DMS53 treated with DMSO at 0.1 percent for 48 hours (cell line): Measurements from ENCODE around the gene SGSH.
"Not testable (repeated sequence)": the region's sequence is repeated elsewhere in the genome, so short reads cannot be mapped to it uniquely, and the experiment has no call there.

Experiments used
- DNase-seq: peaks from one replicate; lab custom pipeline; 2025; ENCODE audit not compliant: unreplicated experiment; lab: John Stamatoyannopoulos, UW

Gene SGSH

GRCh38 chr17:80220054-80220735, at the start of gene SGSH, which contains the start of gene SLC26A11:
Gene SGSH (minus strand): TSS chr17:80220333. CDS start chr17:80220313, 20 bp downstream.
Gene SLC26A11 (plus strand): TSS chr17:80220427. CDS start chr17:80221561, 1,134 bp downstream.
- peak; percentile 44 for DNase-seq

DNA sequence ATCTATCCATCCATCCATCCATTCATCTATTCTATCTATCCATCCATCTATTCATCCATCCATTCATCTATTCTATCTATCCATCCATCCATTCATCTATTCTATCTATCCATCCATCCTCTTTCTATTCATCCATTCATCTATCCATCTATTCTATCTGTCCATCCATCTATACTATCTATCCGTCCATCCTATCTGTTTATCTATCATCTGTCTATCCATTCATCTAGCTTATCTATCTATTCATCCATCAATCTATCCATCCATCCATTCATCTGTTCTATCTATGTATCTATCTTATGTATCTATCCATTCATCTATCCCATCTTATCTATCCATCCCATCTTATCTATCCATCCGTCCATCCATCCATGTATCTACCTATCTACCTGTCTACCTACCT, 49.3 kb upstream of the SGSH start:
- DNase-seq = no peak

DNA sequence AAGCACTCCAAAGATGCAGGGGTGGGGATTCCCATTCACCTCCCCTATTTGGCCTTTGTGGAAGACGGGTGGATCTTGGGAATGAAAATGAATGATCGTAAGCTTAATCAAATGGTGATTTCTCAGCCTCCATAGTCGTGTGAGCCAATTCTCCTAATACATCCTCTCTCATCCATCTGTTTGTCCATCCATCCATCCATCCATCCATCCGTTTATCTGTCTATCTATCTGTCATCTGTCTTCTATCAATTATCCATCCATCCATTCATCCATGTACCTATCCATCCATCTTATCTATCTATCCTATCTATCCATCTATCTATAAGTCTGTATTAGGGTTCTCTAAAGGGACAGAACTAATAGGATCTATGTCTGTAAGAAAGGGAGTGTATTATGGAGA, 48.3 kb upstream of the SGSH start:
- no peak for DNase-seq

DNA sequence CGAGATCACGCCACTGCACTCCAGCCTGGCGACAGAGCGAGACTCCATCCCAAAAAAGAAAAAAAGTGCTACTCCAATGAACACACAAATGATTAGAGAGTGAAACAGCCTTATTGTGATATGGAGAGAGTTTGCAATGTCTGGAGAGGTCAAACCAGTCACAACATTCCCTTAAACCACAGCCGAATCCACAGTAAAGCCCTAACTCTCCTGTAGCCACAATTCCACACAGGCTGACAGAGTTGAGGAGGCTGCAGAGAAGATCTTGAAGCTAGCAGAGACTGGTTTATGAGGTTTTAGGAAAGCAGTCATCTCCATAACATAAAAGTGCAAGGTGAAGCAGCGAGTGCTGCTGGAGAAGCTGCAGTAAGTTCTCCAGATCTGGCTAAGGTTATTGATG, 47.3 kb upstream of the SGSH start:
- DNase-seq = no peak

GRCh38 chr17:80265205-80266068, 45.3 kb upstream of the SGSH start:
- no peak for DNase-seq

DNA sequence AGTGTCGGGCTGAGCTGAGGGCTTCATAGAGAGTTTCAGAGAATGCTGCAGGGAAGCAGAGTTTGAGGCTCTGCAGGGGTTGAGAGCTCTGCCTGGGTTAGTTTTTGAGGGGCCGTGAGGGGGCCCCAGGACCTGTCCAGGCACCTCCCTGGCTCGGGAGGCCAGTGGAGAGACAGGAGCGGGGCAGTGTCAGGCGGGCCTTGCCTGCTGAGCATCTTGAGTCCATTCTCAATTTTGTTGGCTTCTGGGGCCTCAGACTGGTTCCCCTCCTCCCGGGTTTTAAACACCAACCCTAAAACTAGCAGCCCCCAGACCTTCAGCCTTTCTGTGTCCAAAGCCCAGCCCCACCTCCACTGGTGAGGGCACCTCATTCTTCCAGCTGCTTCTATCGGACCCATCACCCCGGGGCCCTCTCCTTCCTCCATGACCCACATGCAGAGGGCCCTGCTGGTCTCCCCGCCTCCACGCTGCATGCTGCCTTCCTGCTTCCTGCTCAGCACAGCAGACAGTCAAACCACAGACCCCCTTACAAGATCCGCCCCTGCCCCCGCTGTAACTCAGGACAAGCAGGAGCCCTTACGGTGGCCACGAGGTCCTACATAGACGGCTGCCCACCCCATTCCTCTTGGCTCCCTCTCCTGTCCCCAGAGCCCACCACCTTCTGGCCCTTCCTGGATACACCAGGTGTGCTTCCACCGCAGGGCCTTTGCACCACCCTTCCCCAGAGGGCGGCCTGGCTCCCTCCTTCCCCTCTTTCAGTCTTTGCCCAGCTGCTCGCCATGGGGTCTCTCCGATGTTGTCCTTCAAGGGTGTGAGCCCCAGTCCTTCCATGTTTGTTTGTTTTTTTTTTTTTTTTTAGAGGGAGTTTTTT, 44.3 kb upstream of the SGSH start:
- DNase-seq = no peak

- DNase-seq = peak; percentile 86
Measured at GRCh38 chr17:80263253-80264204, 43.4 kb upstream of the SGSH start.

- no peak for DNase-seq
Measured at GRCh38 chr17:80262775-80263244, 42.7 kb upstream of the SGSH start.

- DNase-seq = no peak
Measured at GRCh38 chr17:80262291-80262690, 42.2 kb upstream of the SGSH start.

GRCh38 chr17:80261895-80262279, 41.8 kb upstream of the SGSH start:
- DNase-seq = no peak

- peak; percentile 67 for DNase-seq
Measured at GRCh38 chr17:80261159-80261894, 41.2 kb upstream of the SGSH start.

GRCh38 chr17:80260791-80261158, 40.6 kb upstream of the SGSH start, which contains the start of gene RNF213:
Gene RNF213 (plus strand): TSS chr17:80260852. CDS start chr17:80263682, 2,830 bp downstream.
- peak; percentile 14 for DNase-seq

- DNase-seq = peak; percentile 43
Measured at GRCh38 chr17:80260069-80260535, 40.0 kb upstream of the SGSH start.

DNA sequence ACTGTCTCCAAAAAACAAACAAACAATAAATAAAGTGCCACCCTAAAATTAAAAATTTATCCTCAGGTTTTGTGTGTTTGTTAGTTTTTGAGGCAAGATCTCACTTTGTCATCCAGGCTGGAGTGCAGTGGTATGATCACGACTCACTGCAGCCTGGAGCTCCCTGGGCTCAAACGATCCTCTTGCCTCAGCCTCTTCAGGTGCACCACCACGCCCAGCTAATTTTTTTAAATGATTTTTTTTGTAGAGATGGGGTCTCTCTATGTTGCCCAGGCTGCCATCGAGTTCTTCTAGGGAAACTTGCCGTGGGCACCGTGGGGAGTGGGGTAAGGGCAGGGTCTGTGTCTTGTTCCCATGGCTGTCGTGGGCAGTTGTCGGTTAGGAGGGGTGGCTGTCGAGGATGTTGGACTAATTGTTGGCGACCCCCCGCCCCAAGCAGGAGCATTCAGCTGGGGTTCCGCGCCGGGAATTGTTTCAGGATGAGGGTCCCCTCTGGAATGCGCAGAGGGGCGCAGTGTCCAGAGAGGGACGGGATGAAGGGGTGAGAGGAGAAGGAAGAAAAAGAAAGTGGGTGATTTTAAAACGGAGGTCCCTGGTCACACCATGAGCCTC, 39.4 kb upstream of the SGSH start:
- DNase-seq = no peak

- DNase-seq = not testable (repeated sequence)
Measured at GRCh38 chr17:80258296-80258695, 38.2 kb upstream of the SGSH start.

- DNase-seq = no peak
Measured at GRCh38 chr17:80257716-80258213, 37.6 kb upstream of the SGSH start.

DNA sequence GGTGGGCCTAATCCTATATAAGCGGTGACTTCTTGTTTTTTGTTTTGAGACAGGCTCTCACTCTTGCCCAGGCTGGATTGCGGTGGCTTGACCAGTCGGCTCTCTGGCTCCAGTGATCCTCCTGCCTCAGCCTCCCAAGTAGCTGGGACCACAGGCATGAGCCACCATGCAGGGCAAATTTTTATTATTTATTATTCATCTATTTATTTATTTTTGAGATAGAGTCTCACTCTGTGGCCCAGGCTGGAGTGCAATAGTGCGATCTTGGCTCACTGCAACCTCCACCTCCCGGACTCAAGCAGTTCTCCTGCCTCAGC, 35.9 kb upstream of the SGSH start:
- no peak for DNase-seq

- peak; percentile 92 for DNase-seq
Measured at GRCh38 chr17:80254396-80255251, 34.5 kb upstream of the SGSH start.
